Esophagus squamous epithelium (tissue), 5 donors: ENCODE data around the gene CLEC4D. TPM values are rescaled to one million over a fixed set of nuclear protein-coding genes. Genes with fewer than 3 reads are reported as not detected.
"Not testable (repeated sequence)": the region's sequence is repeated elsewhere in the genome, so short reads cannot be mapped to it uniquely, and the experiment has no call there.

Experiments
- DNase-seq: peaks from one replicate; lab custom pipeline; 2025; lab: John Stamatoyannopoulos, UW
- H3K27ac ChIP-seq, 4 donors: fragments of 200-600 bp; sonication (generic); one replicate each; pipeline ENCODE4 v1.5.1; 2016 to 2019; ENCODE audit warnings: mild to moderate bottlenecking in 1 of 4
- H3K27me3 ChIP-seq, 4 donors: fragments of 200-600 bp; sonication (generic); 1 replicate in 3 of 4; 2 replicates in 1 of 4; pipeline versions ENCODE4 v1.5.1 to v1.6.0; 2017 to 2021; ENCODE audit warnings: antibody characterized with exemption in 1 of 4
- H3K36me3 ChIP-seq, 3 donors: fragments of 200-600 bp; sonication (generic); one replicate each; pipeline ENCODE4 v1.5.1; 2016 to 2019
- H3K4me1 ChIP-seq, 3 donors: fragments of 200-600 bp; sonication (generic); one replicate each; pipeline ENCODE4 v1.5.1; 2017 to 2019
- H3K4me3 ChIP-seq, 4 donors: fragments of 200-600 bp; sonication (generic); 1 replicate in 3 of 4; 2 replicates in 1 of 4; pipeline ENCODE4 v1.5.1; 2016 to 2019; ENCODE audit warnings: mild to moderate bottlenecking in 2 of 4, moderate library complexity in 1 of 4
- H3K9me3 ChIP-seq, 3 donors: fragments of 200-600 bp; sonication (generic); one replicate each; pipeline ENCODE4 v1.5.1; 2016 to 2019
- POLR2A ChIP-seq, 4 donors: fragments of 450-650 bp; IDR thresholded peaks; one replicate each; pipeline ENCODE4 v1.6.1; 2017; ENCODE audit warnings: antibody characterized with exemption in 4 of 4, mild to moderate bottlenecking in 4 of 4, moderate library complexity in 3 of 4
- WGBS, 2 donors: methylation state at CpG; one replicate each; pipeline ENCODE4 v1.1.5; 2018; 5-methylcytosine and 5-hydroxymethylcytosine counted together
- intact Hi-C: fragments of 100-400 bp; cut with DNase I; formaldehyde crosslinking; loops from one replicate; pipeline ENCODE4 v1.15.0; 2022
- total RNA-seq, 4 donors: library from RNA; depleted of rRNA; stranded (reverse); fragments of >200 nt; gene quantifications; one replicate each; pipeline ENCODE4 v1.1.0, GENCODE V29; 2016
- TF ChIP-seq, protein P1 (sequence below), 6 experiments: fragments of 450-650 bp in 4 of 6; fragments of 200-600 bp in 2 of 6; sonication (generic) in 2 of 6; IDR thresholded peaks; one replicate each; pipeline ENCODE4 v1.5.1; 2016 to 2019; ENCODE audit warnings: antibody characterized with exemption in 6 of 6, mild to moderate bottlenecking in 4 of 6, moderate library complexity in 4 of 6
- donor health status: DM: yes; HTN: yes; CAD: no.

The CLEC4D gene
- total RNA-seq, 4 donors from 2014 or later: 0.12 to 0.19 TPM; not detected in 2

DNA sequence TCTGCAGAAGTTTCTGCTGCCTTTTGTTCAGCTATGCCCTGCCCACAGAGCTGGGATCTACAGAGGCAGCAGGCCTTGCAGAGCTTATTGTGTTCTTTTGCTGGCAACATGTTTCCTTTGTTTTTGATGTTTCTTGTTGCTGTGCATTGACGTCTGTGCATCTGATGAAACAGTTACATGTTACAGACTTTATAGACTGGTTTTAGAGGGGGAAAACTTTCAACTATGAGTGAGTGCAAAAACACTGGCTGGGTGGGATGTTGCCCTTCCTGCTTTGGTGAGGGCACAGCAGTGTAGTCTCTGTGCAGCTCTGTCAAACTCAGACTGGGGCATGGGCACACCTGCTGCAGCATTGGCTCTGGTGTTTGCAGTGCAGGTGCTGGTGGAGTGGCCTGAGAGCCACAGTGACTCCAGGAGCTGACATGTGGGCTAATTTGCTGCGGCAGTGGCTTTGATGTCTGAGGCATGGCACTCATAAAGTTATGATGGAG is 30.7 kb upstream of the CLEC4D start:
- H3K4me1 ChIP-seq: no peaks in the 10 kb centered on the region
- H3K27me3 ChIP-seq: no peaks in the 10 kb centered on the region
- WGBS, 2 donors: 64 to 79% methylated on average over 2 of the region's 2 CpGs
- H3K9me3 ChIP-seq: no peaks in the 10 kb centered on the region
- intact Hi-C loops: no loop called here
- DNase-seq: no peak
- TF ChIP-seq POLR2A (IDR thresholded peaks at IDR 0.05): no peak
- no peak overlapping the region for H3K4me3 ChIP-seq
- no peaks in the 10 kb centered on the region for H3K36me3 ChIP-seq
- no peak overlapping the region for H3K27ac ChIP-seq

DNA sequence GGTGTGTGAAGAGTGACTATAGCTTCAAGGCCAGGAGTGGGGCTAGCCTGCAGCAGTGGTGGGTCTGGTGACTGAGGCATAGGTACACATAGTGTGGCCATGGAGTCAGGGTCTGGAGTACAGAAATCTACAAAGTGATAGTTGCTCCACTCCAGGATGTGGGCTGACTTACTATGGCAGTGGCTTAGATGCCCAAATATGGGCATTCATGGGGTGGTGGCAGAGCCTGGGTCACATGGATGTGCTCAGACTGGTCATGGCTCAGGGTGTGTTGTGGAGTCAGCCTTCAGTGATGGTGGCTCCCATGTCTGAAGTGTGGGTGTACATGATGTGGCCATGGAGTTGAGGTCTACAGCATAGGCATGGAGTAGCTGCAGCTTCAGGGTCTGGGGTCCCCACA is 30.2 kb upstream of the CLEC4D start:
- TF ChIP-seq, protein P1, sequence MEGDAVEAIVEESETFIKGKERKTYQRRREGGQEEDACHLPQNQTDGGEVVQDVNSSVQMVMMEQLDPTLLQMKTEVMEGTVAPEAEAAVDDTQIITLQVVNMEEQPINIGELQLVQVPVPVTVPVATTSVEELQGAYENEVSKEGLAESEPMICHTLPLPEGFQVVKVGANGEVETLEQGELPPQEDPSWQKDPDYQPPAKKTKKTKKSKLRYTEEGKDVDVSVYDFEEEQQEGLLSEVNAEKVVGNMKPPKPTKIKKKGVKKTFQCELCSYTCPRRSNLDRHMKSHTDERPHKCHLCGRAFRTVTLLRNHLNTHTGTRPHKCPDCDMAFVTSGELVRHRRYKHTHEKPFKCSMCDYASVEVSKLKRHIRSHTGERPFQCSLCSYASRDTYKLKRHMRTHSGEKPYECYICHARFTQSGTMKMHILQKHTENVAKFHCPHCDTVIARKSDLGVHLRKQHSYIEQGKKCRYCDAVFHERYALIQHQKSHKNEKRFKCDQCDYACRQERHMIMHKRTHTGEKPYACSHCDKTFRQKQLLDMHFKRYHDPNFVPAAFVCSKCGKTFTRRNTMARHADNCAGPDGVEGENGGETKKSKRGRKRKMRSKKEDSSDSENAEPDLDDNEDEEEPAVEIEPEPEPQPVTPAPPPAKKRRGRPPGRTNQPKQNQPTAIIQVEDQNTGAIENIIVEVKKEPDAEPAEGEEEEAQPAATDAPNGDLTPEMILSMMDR (IDR thresholded peaks at IDR 0.05): no peak
- TF ChIP-seq POLR2A (IDR thresholded peaks at IDR 0.05): no peak
- no peaks in the 10 kb centered on the region for H3K36me3 ChIP-seq
- no peaks in the 10 kb centered on the region for H3K27me3 ChIP-seq
- H3K27ac ChIP-seq: no peak overlapping the region
- no peaks in the 10 kb centered on the region for H3K4me1 ChIP-seq
- H3K9me3 ChIP-seq: no peaks in the 10 kb centered on the region
- no peak for DNase-seq
- no peak overlapping the region for H3K4me3 ChIP-seq
- intact Hi-C loops: no loop called here

DNA sequence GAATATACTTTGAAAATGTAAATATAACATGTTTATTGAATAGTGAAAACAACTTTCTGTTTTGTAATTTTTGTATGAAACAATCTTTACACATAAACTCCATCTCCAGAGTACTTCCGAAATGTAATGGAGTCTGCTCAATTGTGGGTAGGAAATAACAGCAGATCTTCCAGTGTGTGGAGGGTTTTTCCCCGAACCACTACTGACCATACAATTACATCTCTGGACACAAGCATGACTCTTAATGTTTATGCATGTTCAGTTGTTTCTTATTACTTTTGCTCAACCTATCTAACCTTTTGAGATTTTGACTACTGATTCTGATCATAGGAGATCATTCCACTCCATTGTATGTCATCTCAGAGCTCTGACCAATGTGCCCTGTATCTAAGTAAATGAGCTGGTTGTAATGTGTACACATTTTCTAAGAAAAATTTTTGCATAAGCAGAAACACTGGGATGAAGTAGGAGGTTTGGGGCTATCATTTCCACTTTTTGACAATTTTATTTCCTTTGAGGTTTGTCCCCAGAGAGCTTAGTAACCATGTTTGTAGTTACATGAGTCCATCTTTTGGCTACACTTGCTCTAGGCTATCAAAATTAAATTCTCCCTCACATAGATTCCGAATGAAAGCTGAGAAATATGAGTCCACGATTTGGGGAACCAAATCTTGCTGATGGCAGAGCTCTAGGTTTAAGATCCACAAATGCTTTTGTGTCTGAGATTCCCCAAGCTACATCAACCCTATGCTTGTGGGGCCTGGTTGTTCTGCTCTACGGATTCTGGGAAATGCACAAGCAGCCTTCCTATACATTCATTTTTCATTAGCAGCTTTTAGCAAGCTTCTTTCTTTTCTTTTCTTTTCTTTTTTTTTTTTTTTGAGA is 21.4 kb upstream of the CLEC4D start:
- intact Hi-C loops: no loop called here
- 67 to 74% methylated on average over 5 of the region's 5 CpGs for WGBS, 2 donors
- TF ChIP-seq POLR2A (IDR thresholded peaks at IDR 0.05): no peak
- TF ChIP-seq, protein P1 (IDR thresholded peaks at IDR 0.05): no peak
- no peaks in the 10 kb centered on the region for H3K4me1 ChIP-seq
- no peak overlapping the region for H3K27ac ChIP-seq
- no peaks in the 10 kb centered on the region for H3K36me3 ChIP-seq
- no peaks in the 10 kb centered on the region for H3K27me3 ChIP-seq
- no peak for DNase-seq
- H3K9me3 ChIP-seq: no peaks in the 10 kb centered on the region
- H3K4me3 ChIP-seq: no peak overlapping the region

DNA sequence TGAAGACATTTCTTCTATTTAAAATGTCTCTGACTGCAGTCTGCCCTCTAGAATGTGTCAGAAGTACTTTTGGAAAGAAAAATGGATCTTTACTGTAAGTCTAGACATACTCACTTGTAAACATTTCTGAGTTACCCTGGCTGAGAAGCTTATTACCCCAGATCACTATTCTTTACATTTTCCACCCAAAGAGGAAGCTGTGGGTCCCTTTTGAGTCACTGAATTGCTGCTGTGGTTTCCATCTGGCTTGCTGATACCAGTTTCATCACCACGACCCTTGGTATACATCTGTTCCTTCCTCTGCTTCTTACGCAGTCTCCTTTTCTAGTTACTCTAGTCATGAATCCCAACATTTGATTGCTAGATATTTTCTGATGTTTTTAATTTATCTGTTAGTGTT is 20.2 kb upstream of the CLEC4D start:
- Histone ChIP-seq H3K27ac (no peak overlapping the region), H3K9me3 (no peaks in the 10 kb centered on the region), H3K4me1 (no peaks in the 10 kb centered on the region), H3K4me3 (no peak overlapping the region), H3K36me3 (no peaks in the 10 kb centered on the region), H3K27me3 (no peaks in the 10 kb centered on the region)
- TF ChIP-seq POLR2A (IDR thresholded peaks at IDR 0.05): no peak
- TF ChIP-seq, protein P1 (IDR thresholded peaks at IDR 0.05): no peak
- WGBS, 2 donors: 56 to 89% methylated on average over 1 of the region's 2 CpGs
- intact Hi-C loops: no loop called here
- no peak for DNase-seq

DNA sequence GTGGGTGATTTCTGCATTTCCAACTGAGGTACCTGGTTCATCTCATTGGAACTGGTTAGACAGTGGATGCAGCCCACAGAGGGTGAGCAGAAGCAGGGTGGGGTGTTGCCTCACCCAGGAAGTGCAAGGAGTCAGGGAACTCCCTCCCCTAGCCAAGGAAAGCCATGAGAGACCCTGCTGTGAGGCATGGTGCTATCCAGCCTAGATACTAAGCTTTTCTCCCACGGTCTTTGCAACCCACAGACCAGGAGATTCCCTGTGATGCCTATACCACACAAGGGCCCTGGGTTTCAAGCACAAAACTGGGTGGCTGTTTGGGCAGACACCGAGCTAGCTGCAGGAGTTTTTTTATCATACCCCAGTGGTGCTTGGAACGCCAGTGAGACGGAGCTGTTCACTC is 17.6 kb upstream of the CLEC4D start:
- DNase-seq, intact Hi-C loops, H3K36me3 ChIP-seq, H3K9me3 ChIP-seq, H3K4me3 ChIP-seq, H3K27me3 ChIP-seq, H3K27ac ChIP-seq, H3K4me1 ChIP-seq: not testable (repeated sequence)
- WGBS, 2 donors: 71 to 80% methylated on average over 1 to 4 of the region's 4 CpGs

DNA sequence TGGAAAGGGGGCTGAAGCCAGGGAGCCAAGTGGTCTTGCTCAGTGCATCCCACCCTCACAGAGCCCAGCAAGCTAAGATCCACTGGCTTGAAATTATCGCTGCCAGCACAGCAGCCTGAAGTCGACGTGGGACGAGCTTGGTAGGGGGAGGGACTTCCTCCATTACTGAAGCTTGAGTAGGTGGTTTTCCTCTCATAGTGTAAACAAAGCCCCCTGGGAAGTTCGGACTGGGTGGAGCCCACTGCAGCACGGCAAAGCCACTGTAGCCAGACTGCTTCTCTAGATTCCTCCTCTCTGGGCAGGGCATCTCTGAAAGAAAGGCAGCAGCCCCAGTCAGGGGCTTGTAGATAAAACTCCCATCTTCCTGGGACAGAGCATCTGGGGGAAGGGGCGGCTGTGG is 17.2 kb upstream of the CLEC4D start:
- DNase-seq, H3K9me3 ChIP-seq, intact Hi-C loops, H3K27ac ChIP-seq, H3K27me3 ChIP-seq, H3K4me3 ChIP-seq, H3K4me1 ChIP-seq, H3K36me3 ChIP-seq: not testable (repeated sequence)
- WGBS, 2 donors: 52 to 56% methylated on average over 2 to 5 of the region's 7 CpGs
